ENCODE measurements around the gene ZNF341. TPM values are rescaled to one million over a fixed set of nuclear protein-coding genes. Genes with fewer than 3 reads are reported as not detected.

Gene ZNF341
- total RNA-seq, 1 experiment from 2014 or later: 7.7 TPM

GRCh38 chr20:33730946-33731692 lies 677 bp upstream of the ZNF341 start:
- no TSS peak for BruUV-seq (replicated peaks)
- TF ChIP-seq SIN3A (IDR thresholded peaks at IDR 0.05; ENCODE audit: borderline replicate concordance, insufficient read depth, low read depth, low read length) (no peak), TCF7L2 (IDR thresholded peaks at IDR 0.05; ENCODE audit: low read depth, low read length) (no peak), POLR2AphosphoS5 (IDR thresholded peaks at IDR 0.05; ENCODE audit: low read depth, low read length) (no peak), REST (IDR thresholded peaks at IDR 0.05; ENCODE audit: insufficient read depth in 1 of 2, low read depth in 2 of 2, low read length in 1 of 2) (no peak)
- TF ChIP-seq, protein P1, sequence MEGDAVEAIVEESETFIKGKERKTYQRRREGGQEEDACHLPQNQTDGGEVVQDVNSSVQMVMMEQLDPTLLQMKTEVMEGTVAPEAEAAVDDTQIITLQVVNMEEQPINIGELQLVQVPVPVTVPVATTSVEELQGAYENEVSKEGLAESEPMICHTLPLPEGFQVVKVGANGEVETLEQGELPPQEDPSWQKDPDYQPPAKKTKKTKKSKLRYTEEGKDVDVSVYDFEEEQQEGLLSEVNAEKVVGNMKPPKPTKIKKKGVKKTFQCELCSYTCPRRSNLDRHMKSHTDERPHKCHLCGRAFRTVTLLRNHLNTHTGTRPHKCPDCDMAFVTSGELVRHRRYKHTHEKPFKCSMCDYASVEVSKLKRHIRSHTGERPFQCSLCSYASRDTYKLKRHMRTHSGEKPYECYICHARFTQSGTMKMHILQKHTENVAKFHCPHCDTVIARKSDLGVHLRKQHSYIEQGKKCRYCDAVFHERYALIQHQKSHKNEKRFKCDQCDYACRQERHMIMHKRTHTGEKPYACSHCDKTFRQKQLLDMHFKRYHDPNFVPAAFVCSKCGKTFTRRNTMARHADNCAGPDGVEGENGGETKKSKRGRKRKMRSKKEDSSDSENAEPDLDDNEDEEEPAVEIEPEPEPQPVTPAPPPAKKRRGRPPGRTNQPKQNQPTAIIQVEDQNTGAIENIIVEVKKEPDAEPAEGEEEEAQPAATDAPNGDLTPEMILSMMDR (IDR thresholded peaks at IDR 0.05): no peak
- Histone ChIP-seq H3K27me3 (ENCODE audit: control insufficient read depth, insufficient read depth, low read length) (no peaks in the 10 kb centered on the region), H3K36me3 (ENCODE audit: control insufficient read depth, insufficient read depth, low read length) (no peaks in the 10 kb centered on the region), H3K4me3 (ENCODE audit: low read depth in 2 of 2, low read length in 2 of 2) (peak overlapping the region; percentile 55 to 75), H3K27ac (ENCODE audit: low read length) (peak overlapping the region; percentile 84), H3K4me1 (ENCODE audit: control insufficient read depth, insufficient read depth, low read length) (peaks cover 13% of the 10 kb centered on the region), H3K9me3 (ENCODE audit: control insufficient read depth, insufficient read depth, low read depth, low read length) (no peaks in the 10 kb centered on the region)
- ChIA-PET CTCF (no interaction called here), POLR2A (no interaction called here)
- DNase-seq (ENCODE audit: low read depth, low spot score) (no peak), ATAC-seq (no peak)
- intact Hi-C loops (cut with micrococcal nuclease; ENCODE audit: unreplicated experiment) (no loop called here), in situ Hi-C loops (cut with HindIII; ENCODE audit: low pct_unique_long_range_greater_than_20kb, low sequenced_read_pairs) (no loop called here)

DNA sequence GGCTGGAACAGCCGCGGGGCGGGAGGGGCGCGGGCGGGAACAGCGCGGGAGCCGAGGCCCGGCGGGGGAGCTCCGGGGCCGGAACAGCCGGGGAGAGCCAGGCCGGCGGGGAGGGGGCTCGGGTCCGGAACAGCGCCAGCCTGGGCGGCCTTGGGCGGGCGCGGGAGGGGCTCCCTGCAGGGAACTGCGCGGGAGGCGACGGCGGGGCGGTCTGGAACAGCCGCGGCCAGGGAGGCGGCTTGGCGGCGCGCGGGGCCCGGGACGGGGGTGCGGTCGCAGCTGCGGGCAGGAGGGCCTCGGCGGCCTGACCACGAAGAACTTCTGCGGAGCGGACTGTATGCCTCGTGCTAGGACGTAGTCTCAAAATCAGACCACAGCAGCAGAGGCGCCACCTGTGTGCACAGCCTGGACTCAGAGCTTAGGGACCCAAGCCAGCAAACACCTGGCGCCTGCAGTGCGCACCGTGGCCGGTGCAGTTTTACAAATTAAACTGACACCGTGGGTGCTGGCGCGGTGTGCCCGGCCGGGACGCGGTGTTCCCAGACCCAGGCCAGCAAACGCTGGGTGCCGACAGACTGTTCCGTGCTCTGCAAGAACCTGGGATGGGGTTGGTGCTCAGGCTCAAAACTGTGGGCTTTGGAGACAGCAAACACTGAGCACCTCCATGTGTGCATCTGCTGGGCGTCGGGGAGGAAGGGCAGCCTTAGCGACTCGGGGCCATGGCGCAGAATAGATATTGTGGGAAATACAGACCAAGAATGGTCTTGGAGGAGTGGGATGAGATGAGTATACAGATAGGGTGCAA lies 572 bp downstream of the ZNF341 start:
- ATAC-seq: peak; percentile 83
- intact Hi-C loops (cut with micrococcal nuclease; ENCODE audit: unreplicated experiment): no loop called here
- H3K4me1 ChIP-seq (ENCODE audit: control insufficient read depth, insufficient read depth, low read length): peaks cover 13% of the 10 kb centered on the region
- POLR2A ChIA-PET: interaction anchor here (1.0 kb wide), 1 partner anchor 9 kb away, joined by 5 read pairs; no protein-coding TSS in a partner anchor
- DNase-seq (ENCODE audit: low read depth, low spot score): no peak
- peaks cover 5% of the 10 kb centered on the region; the same call in 1 of the 2 replicates for H3K9me3 ChIP-seq (ENCODE audit: control insufficient read depth, insufficient read depth, low read depth, low read length)
- in situ Hi-C loops (cut with HindIII; ENCODE audit: low pct_unique_long_range_greater_than_20kb, low sequenced_read_pairs): no loop called here
- peak overlapping the region; percentile 90 for H3K27ac ChIP-seq (ENCODE audit: low read length)
- no peaks in the 10 kb centered on the region for H3K36me3 ChIP-seq (ENCODE audit: control insufficient read depth, insufficient read depth, low read length)
- peak overlapping the region; percentile 55 to 83 for H3K4me3 ChIP-seq (ENCODE audit: low read depth in 2 of 2, low read length in 2 of 2)
- H3K27me3 ChIP-seq (ENCODE audit: control insufficient read depth, insufficient read depth, low read length): no peaks in the 10 kb centered on the region
- TF ChIP-seq SIN3A (IDR thresholded peaks at IDR 0.05; ENCODE audit: borderline replicate concordance, insufficient read depth, low read depth, low read length) (peak; percentile 57; the same call in 1 of the 2 replicates), REST (IDR thresholded peaks at IDR 0.05; ENCODE audit: insufficient read depth in 1 of 2, low read depth in 2 of 2, low read length in 1 of 2) (no peak), POLR2AphosphoS5 (IDR thresholded peaks at IDR 0.05; ENCODE audit: low read depth, low read length) (0 out of 2 replicates have a peak, but pooled peaks have one; percentile 25)
- CTCF ChIA-PET: interaction anchor here (0.7 kb wide), 1 partner anchor 61 kb away, joined by 5 read pairs; no protein-coding TSS in a partner anchor
- BruUV-seq (replicated peaks): no TSS peak
